Caco-2 (cell line): ENCODE results near the gene LRRC72. TPM values are rescaled to one million over a fixed set of nuclear protein-coding genes. Genes with fewer than 3 reads are reported as not detected.

Experiments used
- BruUV-seq: library from RNA; stranded (reverse); fragments of 400-500 nt; replicated peaks from 2 replicates; lab custom pipeline; 2021; lab: Mats Ljungman, UMichigan
- CTCF ChIA-PET: fragments of 300-600 bp; sonication (Branson Sonifier 250); formaldehyde crosslinking; loops from one replicate; lab custom pipeline; 2022; ENCODE audit warnings: antibody characterized with exemption; lab: Charles Lee
- POLR2A ChIA-PET: fragments of 300-600 bp; sonication (Branson Sonifier 250); formaldehyde crosslinking; loops from one replicate; lab custom pipeline; 2022; ENCODE audit warnings: antibody characterized with exemption; lab: Charles Lee
- DNase-seq, 2 experiments: peaks; one replicate each; pipeline versions ENCODE4 v3.0.0 to v3.0.0-alpha.2; 2020 to 2022
- H3K27me3 ChIP-seq: replicated peaks from 2 replicates; pipeline ENCODE4 v1.6.0; 2011; ENCODE audit warnings: low read length; ENCODE audit not compliant: control insufficient read depth, insufficient read depth
- H3K36me3 ChIP-seq: 2 replicates; pipeline ENCODE4 v1.5.1; 2011; ENCODE audit warnings: low read length; ENCODE audit not compliant: control insufficient read depth, insufficient read depth
- H3K4me1 ChIP-seq: fragments of 250-450 bp; sonication (Bioruptor Pico); 2 replicates; pipeline ENCODE4 v1.5.1; 2020; ENCODE audit warnings: mild to moderate bottlenecking
- H3K4me3 ChIP-seq: 2 replicates; pipeline ENCODE4 v1.5.1; 2011; ENCODE audit warnings: low read depth, mild to moderate bottlenecking, control low read depth, low read length
- H3K9me3 ChIP-seq: fragments of 250-450 bp; sonication (Bioruptor Pico); 2 replicates; pipeline ENCODE4 v1.5.1; 2020; ENCODE audit warnings: mild to moderate bottlenecking, moderate library complexity
- H3K27ac Mint-ChIP-seq: one replicate; pipeline ENCODE4 v1.8.0; 2022; ENCODE audit warnings: mixed read lengths; ENCODE audit not compliant: unreplicated experiment
- H3K27me3 Mint-ChIP-seq: one replicate; pipeline ENCODE4 v1.8.0; 2022; ENCODE audit warnings: mixed read lengths; ENCODE audit not compliant: insufficient read depth, unreplicated experiment
- H3K36me3 Mint-ChIP-seq: one replicate; pipeline ENCODE4 v1.8.0; 2022; ENCODE audit warnings: mild to moderate bottlenecking, mixed read lengths; ENCODE audit not compliant: insufficient read depth, unreplicated experiment
- H3K4me1 Mint-ChIP-seq: one replicate; pipeline ENCODE4 v1.8.0; 2022; ENCODE audit warnings: low read depth, mixed read lengths; ENCODE audit not compliant: unreplicated experiment
- H3K4me3 Mint-ChIP-seq: one replicate; pipeline ENCODE4 v1.8.0; 2022; ENCODE audit warnings: mild to moderate bottlenecking, moderate library complexity, mixed read lengths; ENCODE audit not compliant: unreplicated experiment
- H3K9me3 Mint-ChIP-seq: one replicate; pipeline ENCODE4 v1.8.0; 2022; ENCODE audit warnings: mixed read lengths; ENCODE audit not compliant: unreplicated experiment
- intact Hi-C: fragments of 100-400 bp; cut with micrococcal nuclease; formaldehyde crosslinking; loops from one replicate; pipeline ENCODE4 v1.10.0; 2022; ENCODE audit not compliant: unreplicated experiment
- total RNA-seq: library from RNA; stranded (reverse); gene quantifications from 2 replicates; pipeline ENCODE4 v1.2.3, GENCODE V29; 2022
- TF ChIP-seq, protein P1 (sequence below), 2 experiments: fragments of 200-600 bp in 1 of 2; IDR thresholded peaks; 1 replicate in 1 of 2; 2 replicates in 1 of 2; pipeline versions ENCODE4 v1.5.1 to v1.8.0; 2011 to 2022; ENCODE audit warnings: antibody characterized with exemption in 1 of 2, control low read depth in 1 of 2, inconsistent platforms in 1 of 2, low read depth in 1 of 2, low read length in 1 of 2, mild to moderate bottlenecking in 1 of 2, moderate library complexity in 1 of 2; ENCODE audit not compliant: insufficient read depth in 1 of 2, severe bottlenecking in 1 of 2, unreplicated experiment in 1 of 2

LRRC72 gene
- total RNA-seq, 1 experiment from 2014 or later = not detected

DNA sequence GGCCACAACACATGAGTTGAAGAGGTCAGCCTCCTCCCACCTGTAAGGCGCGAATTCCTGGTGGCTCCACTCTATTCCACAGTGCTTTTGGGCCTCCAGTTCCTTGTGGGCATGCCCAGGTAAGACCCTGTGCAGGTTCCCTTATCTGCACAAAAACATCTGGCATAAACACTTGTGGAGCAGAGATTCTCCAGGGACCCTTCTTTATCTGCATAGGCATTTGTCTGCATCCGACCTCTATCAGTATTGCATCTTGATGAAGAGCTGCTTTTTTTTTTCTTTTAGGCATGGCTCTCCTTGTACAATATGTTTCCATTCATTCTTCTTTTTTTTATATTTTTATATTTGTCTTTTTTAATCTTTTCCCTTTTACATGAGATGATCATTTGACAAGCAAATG is 60.5 kb downstream of the LRRC72 start:
- DNase-seq = no peak
- ChIA-PET POLR2A (interaction anchor here (0.6 kb wide), 1 partner anchor 28 kb away, joined by 3 read pairs; no protein-coding TSS in a partner anchor), CTCF (interaction anchor here (1.4 kb wide), 1 partner anchor 22 kb away, joined by 5 read pairs; no protein-coding TSS in a partner anchor)
- Histone ChIP-seq H3K27me3 (no peaks in the 10 kb centered on the region), H3K36me3 (no peaks in the 10 kb centered on the region), H3K9me3 (no peaks in the 10 kb centered on the region), H3K4me1 (peaks cover 28% of the 10 kb centered on the region), H3K4me3 (no peak overlapping the region)
- Mint-ChIP-seq H3K9me3 (no peaks in the 10 kb centered on the region), H3K4me1 (peaks cover 29% of the 10 kb centered on the region), H3K4me3 (no peak overlapping the region), H3K27ac (no peak overlapping the region), H3K36me3 (peaks cover 9% of the 10 kb centered on the region), H3K27me3 (no peaks in the 10 kb centered on the region)
- intact Hi-C loops = no loop called here
- BruUV-seq = no TSS peak
- TF ChIP-seq, protein P1, sequence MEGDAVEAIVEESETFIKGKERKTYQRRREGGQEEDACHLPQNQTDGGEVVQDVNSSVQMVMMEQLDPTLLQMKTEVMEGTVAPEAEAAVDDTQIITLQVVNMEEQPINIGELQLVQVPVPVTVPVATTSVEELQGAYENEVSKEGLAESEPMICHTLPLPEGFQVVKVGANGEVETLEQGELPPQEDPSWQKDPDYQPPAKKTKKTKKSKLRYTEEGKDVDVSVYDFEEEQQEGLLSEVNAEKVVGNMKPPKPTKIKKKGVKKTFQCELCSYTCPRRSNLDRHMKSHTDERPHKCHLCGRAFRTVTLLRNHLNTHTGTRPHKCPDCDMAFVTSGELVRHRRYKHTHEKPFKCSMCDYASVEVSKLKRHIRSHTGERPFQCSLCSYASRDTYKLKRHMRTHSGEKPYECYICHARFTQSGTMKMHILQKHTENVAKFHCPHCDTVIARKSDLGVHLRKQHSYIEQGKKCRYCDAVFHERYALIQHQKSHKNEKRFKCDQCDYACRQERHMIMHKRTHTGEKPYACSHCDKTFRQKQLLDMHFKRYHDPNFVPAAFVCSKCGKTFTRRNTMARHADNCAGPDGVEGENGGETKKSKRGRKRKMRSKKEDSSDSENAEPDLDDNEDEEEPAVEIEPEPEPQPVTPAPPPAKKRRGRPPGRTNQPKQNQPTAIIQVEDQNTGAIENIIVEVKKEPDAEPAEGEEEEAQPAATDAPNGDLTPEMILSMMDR (IDR thresholded peaks at IDR 0.05; ENCODE audit: insufficient read depth in 1 of 2, low read depth in 1 of 2, low read length in 1 of 2, severe bottlenecking in 1 of 2, unreplicated experiment in 1 of 2) = no peak

GRCh38 chr7:16587790-16588189 is 61.2 kb downstream of the LRRC72 start:
- Mint-ChIP-seq H3K4me3 (no peak overlapping the region), H3K4me1 (peaks cover 31% of the 10 kb centered on the region), H3K9me3 (no peaks in the 10 kb centered on the region), H3K27ac (no peak overlapping the region), H3K36me3 (peaks cover 9% of the 10 kb centered on the region), H3K27me3 (no peaks in the 10 kb centered on the region)
- Histone ChIP-seq H3K9me3 (no peaks in the 10 kb centered on the region), H3K36me3 (no peaks in the 10 kb centered on the region), H3K4me3 (no peak overlapping the region), H3K4me1 (peaks cover 28% of the 10 kb centered on the region), H3K27me3 (no peaks in the 10 kb centered on the region)
- intact Hi-C loops = no loop called here
- ChIA-PET POLR2A (no interaction called here), CTCF (interaction anchor here (1.4 kb wide), 1 partner anchor 23 kb away, joined by 5 read pairs; no protein-coding TSS in a partner anchor)
- DNase-seq = no peak
- no TSS peak for BruUV-seq
- TF ChIP-seq, protein P1 (IDR thresholded peaks at IDR 0.05; ENCODE audit: insufficient read depth in 1 of 2, low read depth in 1 of 2, low read length in 1 of 2, severe bottlenecking in 1 of 2, unreplicated experiment in 1 of 2) = no peak

- Mint-ChIP-seq H3K36me3 (peaks cover 9% of the 10 kb centered on the region), H3K4me3 (no peak overlapping the region), H3K4me1 (peaks cover 31% of the 10 kb centered on the region), H3K27me3 (no peaks in the 10 kb centered on the region), H3K9me3 (no peaks in the 10 kb centered on the region), H3K27ac (no peak overlapping the region)
- intact Hi-C loops = no loop called here
- Histone ChIP-seq H3K27me3 (no peaks in the 10 kb centered on the region), H3K9me3 (no peaks in the 10 kb centered on the region), H3K4me3 (no peak overlapping the region), H3K4me1 (peaks cover 40% of the 10 kb centered on the region), H3K36me3 (no peaks in the 10 kb centered on the region)
- ChIA-PET CTCF (no interaction called here), POLR2A (no interaction called here)
- DNase-seq = no peak
- TF ChIP-seq, protein P1 (IDR thresholded peaks at IDR 0.05; ENCODE audit: insufficient read depth in 1 of 2, low read depth in 1 of 2, low read length in 1 of 2, severe bottlenecking in 1 of 2, unreplicated experiment in 1 of 2) = no peak
- no TSS peak for BruUV-seq
Observed at GRCh38 chr7:16589881-16590280, 63.3 kb downstream of the LRRC72 start.
